Measurements from ENCODE around the gene NUMB. TPM values are rescaled to one million over a fixed set of nuclear protein-coding genes. Genes with fewer than 3 reads are reported as not detected.
A peak's percentile ranks its signal among the peaks of the same experiment; 100 is the strongest.

NUMB gene
- total RNA-seq, 2 experiments from 2014 or later, result 35.7 to 54.9 TPM

DNA sequence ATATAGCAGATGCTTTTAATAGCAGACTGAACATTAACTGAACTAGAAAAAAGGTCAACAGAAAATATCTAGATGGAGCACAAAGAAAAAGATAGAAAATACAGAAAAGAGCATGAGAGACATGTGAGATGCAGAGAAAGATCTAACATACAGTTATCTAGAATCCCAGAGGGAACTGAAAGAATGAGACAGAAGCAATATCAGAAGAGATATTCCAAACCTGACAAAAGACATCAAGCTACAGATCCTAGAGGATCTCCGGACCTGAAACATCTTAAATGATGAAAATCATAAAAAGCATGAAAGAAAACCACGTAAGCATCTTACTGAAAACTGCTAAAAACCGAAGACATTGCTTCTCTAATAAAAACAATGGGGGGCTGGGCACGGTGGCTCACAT is 75.0 kb downstream of the NUMB start:
- Mint-ChIP-seq H3K27me3 (no peaks in the 10 kb centered on the region), H3K27ac (peak overlapping the region; percentile 58), H3K36me3 (ENCODE audit: low read depth) (peaks cover 15% of the 10 kb centered on the region), H3K9me3 (ENCODE audit: low read depth) (peaks cover 6% of the 10 kb centered on the region), H3K4me1 (no peaks in the 10 kb centered on the region), H3K4me3 (no peak overlapping the region)
- CTCF ChIA-PET, result interaction anchor here (0.9 to 1.4 kb wide), 2 partner anchors 10 to 93 kb away, joined by 3 to 5 read pairs; no protein-coding TSS in a partner anchor
- ATAC-seq (no peak), DNase-seq (no peak)
- POLR2A ChIA-PET, result interaction anchor here (0.9 kb wide), 1 partner anchor 10 kb away, joined by 3 read pairs; no protein-coding TSS in a partner anchor
- intact Hi-C loops (cut with DNase I, micrococcal nuclease), result no loop called here

DNA sequence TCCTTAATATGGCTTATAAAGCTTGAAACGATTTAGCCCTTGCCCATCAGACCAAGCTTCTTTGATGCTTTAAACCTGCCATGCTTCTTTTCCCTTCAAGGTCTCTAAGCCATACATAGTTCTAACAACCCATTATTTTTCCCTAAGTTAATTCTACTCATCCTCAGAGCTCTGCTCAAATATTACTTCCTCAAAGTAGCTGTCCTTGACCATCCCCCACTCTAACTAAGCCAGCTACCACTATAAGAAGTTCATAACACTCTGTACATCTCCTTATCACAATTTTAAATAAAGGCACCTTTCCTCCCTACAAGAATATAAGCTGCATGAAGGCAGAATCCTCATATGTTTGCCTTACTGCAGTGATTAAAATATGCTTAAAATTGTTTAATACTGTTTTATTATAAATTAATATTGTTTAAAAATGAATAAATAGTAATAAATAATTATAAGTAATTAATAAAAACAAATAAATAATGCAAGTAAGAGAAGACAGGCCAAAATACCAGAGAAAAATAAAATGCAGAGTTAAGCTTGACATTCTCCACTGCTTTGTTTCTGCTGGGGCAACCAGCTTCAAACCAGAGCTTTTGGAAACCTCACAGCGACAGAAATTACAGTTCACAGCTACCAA is 76.8 kb downstream of the NUMB start:
- ATAC-seq, result no peak
- H3K4me1 Mint-ChIP-seq, result no peaks in the 10 kb centered on the region
- H3K9me3 Mint-ChIP-seq (ENCODE audit: low read depth), result peaks cover 6% of the 10 kb centered on the region
- H3K27me3 Mint-ChIP-seq, result no peaks in the 10 kb centered on the region
- no peak for DNase-seq
- POLR2A ChIA-PET, result interaction anchor here (0.7 kb wide), 1 partner anchor 355 kb away, joined by 3 read pairs; no protein-coding TSS in a partner anchor
- no peak overlapping the region for H3K27ac Mint-ChIP-seq
- CTCF ChIA-PET, result interaction anchor here (0.8 kb wide), 1 partner anchor 86 kb away, joined by 3 read pairs; no protein-coding TSS in a partner anchor
- peaks cover 13% of the 10 kb centered on the region for H3K36me3 Mint-ChIP-seq (ENCODE audit: low read depth)
- H3K4me3 Mint-ChIP-seq, result no peak overlapping the region
- intact Hi-C loops (cut with DNase I, micrococcal nuclease), result no loop called here

DNA sequence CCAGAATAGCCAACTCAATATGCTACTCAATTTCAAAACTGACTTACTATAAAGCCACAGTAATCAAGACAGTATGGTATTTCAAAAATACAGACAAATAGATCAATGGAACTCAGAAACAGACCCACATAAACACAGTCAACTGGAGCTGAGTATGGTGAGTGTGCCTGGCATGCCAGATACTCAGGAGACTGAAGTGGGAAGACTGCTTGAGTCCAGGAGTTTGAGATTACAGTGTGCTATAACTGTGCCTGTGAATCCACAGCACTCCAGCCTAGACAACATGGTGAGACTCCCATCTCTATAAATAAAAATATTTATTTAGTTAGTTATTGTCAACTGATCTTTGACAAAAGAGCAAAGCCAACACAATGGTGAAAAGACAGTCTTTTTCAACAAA is 81.8 kb downstream of the NUMB start:
- ATAC-seq (no peak), DNase-seq (no peak)
- POLR2A ChIA-PET, result no interaction called here
- no peak overlapping the region for H3K4me3 Mint-ChIP-seq
- no peaks in the 10 kb centered on the region for H3K36me3 Mint-ChIP-seq (ENCODE audit: low read depth)
- intact Hi-C loops (cut with DNase I, micrococcal nuclease), result no loop called here
- H3K4me1 Mint-ChIP-seq, result peaks cover 6% of the 10 kb centered on the region
- no peaks in the 10 kb centered on the region for H3K27me3 Mint-ChIP-seq
- no peaks in the 10 kb centered on the region for H3K9me3 Mint-ChIP-seq (ENCODE audit: low read depth)
- CTCF ChIA-PET, result interaction anchor here (1.4 kb wide), 1 partner anchor 95 kb away, joined by 6 read pairs; no protein-coding TSS in a partner anchor
- H3K27ac Mint-ChIP-seq, result no peak overlapping the region

DNA sequence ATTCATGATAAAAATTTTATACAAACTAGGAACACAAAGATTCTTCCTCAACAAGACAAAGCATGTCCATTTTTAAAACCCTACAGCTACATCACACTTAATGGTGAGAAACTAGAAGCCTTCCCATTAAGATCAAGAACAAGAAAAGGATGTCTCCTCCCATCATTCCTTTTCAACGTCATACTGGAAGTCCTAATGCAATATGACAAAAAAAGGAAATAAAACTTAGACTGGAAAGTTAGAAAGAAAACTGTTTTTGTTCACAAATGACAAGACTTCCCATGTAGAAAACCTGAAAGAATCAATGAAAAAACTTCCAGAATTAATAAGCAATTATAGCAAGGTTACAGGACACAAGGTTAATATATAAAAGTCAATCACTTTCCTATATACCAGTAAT is 82.5 kb downstream of the NUMB start:
- H3K27me3 Mint-ChIP-seq, result no peaks in the 10 kb centered on the region
- ChIA-PET POLR2A (no interaction called here), CTCF (no interaction called here)
- no peak for DNase-seq
- intact Hi-C loops (cut with DNase I, micrococcal nuclease), result no loop called here
- H3K9me3 Mint-ChIP-seq (ENCODE audit: low read depth), result no peaks in the 10 kb centered on the region
- no peak overlapping the region for H3K4me3 Mint-ChIP-seq
- H3K27ac Mint-ChIP-seq, result no peak overlapping the region
- peaks cover 6% of the 10 kb centered on the region for H3K4me1 Mint-ChIP-seq
- ATAC-seq, result no peak
- H3K36me3 Mint-ChIP-seq (ENCODE audit: low read depth), result no peaks in the 10 kb centered on the region

DNA sequence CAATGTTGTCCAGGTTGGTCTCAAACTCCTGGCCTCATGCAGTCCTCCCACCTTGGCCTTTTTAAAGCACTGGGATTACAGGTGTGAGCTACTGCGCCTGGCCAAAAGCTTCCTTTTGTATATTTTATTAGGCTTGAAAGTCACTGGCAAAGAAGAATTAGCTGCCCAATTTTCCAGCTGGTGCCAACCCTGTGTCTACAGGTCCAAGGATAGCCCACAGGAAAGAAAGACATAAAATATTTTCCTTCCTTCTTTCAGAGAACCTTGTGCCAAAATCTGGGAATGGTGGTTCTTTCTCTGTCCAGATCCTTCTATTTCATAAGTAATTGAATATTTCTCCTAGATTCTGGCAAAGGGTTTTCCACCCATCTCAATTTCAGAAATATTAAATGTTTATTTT is 84.1 kb downstream of the NUMB start:
- intact Hi-C loops (cut with DNase I, micrococcal nuclease), result no loop called here
- H3K36me3 Mint-ChIP-seq (ENCODE audit: low read depth), result no peaks in the 10 kb centered on the region
- CTCF ChIA-PET, result interaction anchor here (1.0 kb wide), 1 partner anchor 79 kb away, joined by 4 read pairs; no protein-coding TSS in a partner anchor

DNA sequence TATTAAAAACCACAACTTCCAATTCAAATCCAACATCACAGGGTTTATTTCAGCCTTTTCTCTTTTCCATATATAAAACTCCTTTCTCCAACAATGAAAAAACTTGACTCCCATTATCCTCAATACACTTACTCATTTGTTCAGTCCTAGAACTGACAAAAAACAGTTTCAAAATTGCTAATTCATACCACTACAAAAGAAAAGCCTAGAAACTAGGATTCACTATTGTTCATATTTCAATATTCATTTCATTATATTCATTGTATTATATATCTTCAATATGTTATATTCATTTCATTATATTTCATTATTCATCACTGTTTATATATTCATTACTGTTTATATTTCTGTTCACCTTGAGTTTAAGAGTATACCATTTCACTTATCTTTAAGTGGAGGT is 85.8 kb downstream of the NUMB start:
- Mint-ChIP-seq H3K4me3 (no peak overlapping the region), H3K4me1 (peaks cover 6% of the 10 kb centered on the region), H3K36me3 (ENCODE audit: low read depth) (no peaks in the 10 kb centered on the region), H3K27me3 (no peaks in the 10 kb centered on the region), H3K9me3 (ENCODE audit: low read depth) (no peaks in the 10 kb centered on the region), H3K27ac (no peak overlapping the region)
- DNase-seq (no peak), ATAC-seq (peak; percentile 73)
- intact Hi-C loops (cut with DNase I, micrococcal nuclease), result loop anchor here in 1 of 2 experiments (1.0 kb wide), 1 partner anchor 21 kb away; no protein-coding TSS in a partner anchor
- POLR2A ChIA-PET, result no interaction called here
- CTCF ChIA-PET, result interaction anchor here (0.8 to 1.2 kb wide), 2 partner anchors 11 to 99 kb away, joined by 3 read pairs; no protein-coding TSS in a partner anchor

More for the DNA sequence above, 84.1 kb downstream of the NUMB start:
- peaks cover 6% of the 10 kb centered on the region for H3K4me1 Mint-ChIP-seq
- H3K4me3 Mint-ChIP-seq, result no peak overlapping the region
- no peak overlapping the region for H3K27ac Mint-ChIP-seq
- POLR2A ChIA-PET, result no interaction called here
- no peak for ATAC-seq
- H3K27me3 Mint-ChIP-seq, result no peaks in the 10 kb centered on the region
- no peaks in the 10 kb centered on the region for H3K9me3 Mint-ChIP-seq (ENCODE audit: low read depth)
- no peak for DNase-seq

DNA sequence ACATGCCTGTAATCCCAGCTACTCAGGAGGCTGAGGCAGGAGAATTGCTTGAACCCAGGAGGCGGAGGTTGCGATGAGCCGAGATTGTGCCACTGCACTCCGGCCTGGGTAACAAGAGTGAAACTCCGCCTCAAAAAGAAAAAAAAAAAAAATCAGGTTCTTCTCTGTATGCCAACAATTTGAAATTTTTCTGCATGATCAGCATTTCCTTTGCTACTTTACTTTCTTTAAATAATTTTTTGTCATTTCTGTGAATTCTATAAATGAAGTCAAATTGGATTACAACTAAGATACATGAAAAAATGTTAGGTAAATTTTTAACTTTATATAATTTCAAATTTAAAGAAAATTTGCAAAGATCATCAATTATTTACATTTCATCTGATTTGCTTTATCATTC is 87.8 kb downstream of the NUMB start:
- H3K9me3 Mint-ChIP-seq (ENCODE audit: low read depth), result no peaks in the 10 kb centered on the region

DNA sequence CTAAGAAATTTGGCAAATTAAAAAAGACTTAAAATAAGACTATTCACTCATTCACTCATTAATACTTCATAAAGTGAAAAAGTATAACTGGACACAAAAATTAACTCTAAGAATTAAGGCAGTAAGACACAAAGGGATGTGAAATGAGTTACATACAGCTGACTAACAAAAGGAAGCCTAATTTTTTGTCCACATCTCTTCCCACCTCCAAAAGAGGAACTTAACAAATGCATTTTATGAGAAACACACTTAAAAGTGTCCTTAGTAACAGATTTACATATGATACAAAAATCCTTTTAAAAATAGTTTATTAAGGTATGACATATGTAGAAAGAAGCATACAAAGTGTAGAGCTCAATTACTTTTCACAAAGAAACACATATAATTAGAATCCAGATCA is 88.9 kb downstream of the NUMB start:
- no peak for ATAC-seq
- ChIA-PET POLR2A (no interaction called here), CTCF (no interaction called here)
- intact Hi-C loops (cut with DNase I, micrococcal nuclease), result no loop called here
- Mint-ChIP-seq H3K36me3 (ENCODE audit: low read depth) (no peaks in the 10 kb centered on the region), H3K27me3 (no peaks in the 10 kb centered on the region), H3K4me1 (peaks cover 6% of the 10 kb centered on the region), H3K4me3 (no peak overlapping the region), H3K27ac (no peak overlapping the region), H3K9me3 (ENCODE audit: low read depth) (no peaks in the 10 kb centered on the region)
- DNase-seq, result no peak

More for the DNA sequence above, 87.8 kb downstream of the NUMB start:
- no peak for DNase-seq
- POLR2A ChIA-PET, result no interaction called here
- CTCF ChIA-PET, result no interaction called here
- Mint-ChIP-seq H3K27ac (no peak overlapping the region), H3K4me3 (no peak overlapping the region), H3K4me1 (peaks cover 6% of the 10 kb centered on the region), H3K36me3 (ENCODE audit: low read depth) (no peaks in the 10 kb centered on the region), H3K27me3 (no peaks in the 10 kb centered on the region)
- ATAC-seq, result no peak
- intact Hi-C loops (cut with DNase I, micrococcal nuclease), result no loop called here

DNA sequence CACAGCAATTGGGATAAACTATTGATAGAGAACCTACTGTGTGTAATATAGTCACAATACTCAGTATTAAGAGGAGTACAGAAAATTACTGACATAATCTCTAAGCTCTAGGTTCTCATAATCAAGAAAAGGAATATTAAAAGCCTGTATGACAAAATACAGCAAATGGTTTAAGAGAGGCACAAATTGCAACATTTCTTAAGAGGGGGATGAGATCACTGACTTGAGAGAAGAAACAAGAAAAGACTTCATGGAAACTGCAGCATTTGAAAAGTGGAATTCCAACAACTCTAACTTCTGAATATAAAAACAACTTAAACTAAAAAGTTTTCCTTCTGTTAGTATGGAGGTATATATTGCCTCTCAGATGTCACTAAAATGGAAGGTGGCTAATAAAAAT is 89.7 kb downstream of the NUMB start:
- no peak overlapping the region for H3K4me3 Mint-ChIP-seq
- DNase-seq (no peak), ATAC-seq (no peak)
- no peaks in the 10 kb centered on the region for H3K27me3 Mint-ChIP-seq
- H3K4me1 Mint-ChIP-seq, result peaks cover 6% of the 10 kb centered on the region
- no peaks in the 10 kb centered on the region for H3K9me3 Mint-ChIP-seq (ENCODE audit: low read depth)
- no peak overlapping the region for H3K27ac Mint-ChIP-seq
- CTCF ChIA-PET, result interaction anchor here (1.6 kb wide), 1 partner anchor 73 kb away, joined by 3 read pairs; no protein-coding TSS in a partner anchor
- H3K36me3 Mint-ChIP-seq (ENCODE audit: low read depth), result no peaks in the 10 kb centered on the region
- POLR2A ChIA-PET, result no interaction called here
- intact Hi-C loops (cut with DNase I, micrococcal nuclease), result no loop called here

DNA sequence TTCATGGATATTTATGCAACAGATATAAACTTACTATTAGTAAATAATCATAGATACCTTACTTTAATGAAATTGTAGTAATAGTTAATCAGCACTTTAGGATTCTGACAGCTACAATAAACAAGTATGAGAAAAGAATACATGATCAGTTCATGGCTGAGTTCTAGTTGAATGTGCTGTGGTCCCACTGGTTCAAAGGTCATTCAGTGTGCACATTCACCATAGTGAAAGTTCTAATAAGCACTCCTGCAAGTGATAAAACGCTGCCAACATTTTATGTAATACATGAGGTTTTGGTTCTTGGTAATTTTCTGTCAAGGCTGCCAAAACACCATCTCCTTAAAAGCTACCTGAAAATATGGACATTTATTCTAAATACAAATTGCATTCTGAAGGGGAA is 92.6 kb downstream of the NUMB start:
- ATAC-seq, result no peak
- no peaks in the 10 kb centered on the region for H3K9me3 Mint-ChIP-seq (ENCODE audit: low read depth)
- H3K27ac Mint-ChIP-seq, result no peak overlapping the region
- intact Hi-C loops (cut with DNase I, micrococcal nuclease), result no loop called here
- DNase-seq, result no peak
- no peaks in the 10 kb centered on the region for H3K36me3 Mint-ChIP-seq (ENCODE audit: low read depth)
- POLR2A ChIA-PET, result interaction anchor here (0.7 kb wide), 1 partner anchor 59 kb away, joined by 4 read pairs; no protein-coding TSS in a partner anchor
- CTCF ChIA-PET, result interaction anchor here (1.4 kb wide), 1 partner anchor 23 kb away, joined by 3 read pairs; no protein-coding TSS in a partner anchor
- no peaks in the 10 kb centered on the region for H3K27me3 Mint-ChIP-seq
- no peak overlapping the region for H3K4me3 Mint-ChIP-seq
- H3K4me1 Mint-ChIP-seq, result no peaks in the 10 kb centered on the region

DNA sequence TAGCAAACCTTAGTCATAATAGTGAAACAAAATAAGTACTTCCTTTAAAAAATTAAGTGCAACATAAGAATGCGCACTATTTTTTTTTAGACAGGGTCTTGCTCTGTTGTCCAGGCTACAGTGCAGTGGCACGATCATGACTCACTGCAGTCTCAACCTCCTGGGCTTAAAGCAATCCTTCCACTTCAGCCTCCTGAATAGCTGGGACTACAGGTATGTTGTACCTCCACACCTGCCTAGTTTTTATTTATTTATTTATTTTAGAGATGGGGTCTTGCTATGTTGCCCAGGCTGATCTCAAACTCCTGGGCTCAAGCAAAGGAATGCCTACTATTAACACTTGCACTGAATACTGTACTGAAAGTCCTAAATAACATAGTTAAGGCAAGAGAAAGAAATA is 93.8 kb downstream of the NUMB start:
- CTCF ChIA-PET, result no interaction called here
- intact Hi-C loops (cut with DNase I, micrococcal nuclease), result no loop called here

DNA sequence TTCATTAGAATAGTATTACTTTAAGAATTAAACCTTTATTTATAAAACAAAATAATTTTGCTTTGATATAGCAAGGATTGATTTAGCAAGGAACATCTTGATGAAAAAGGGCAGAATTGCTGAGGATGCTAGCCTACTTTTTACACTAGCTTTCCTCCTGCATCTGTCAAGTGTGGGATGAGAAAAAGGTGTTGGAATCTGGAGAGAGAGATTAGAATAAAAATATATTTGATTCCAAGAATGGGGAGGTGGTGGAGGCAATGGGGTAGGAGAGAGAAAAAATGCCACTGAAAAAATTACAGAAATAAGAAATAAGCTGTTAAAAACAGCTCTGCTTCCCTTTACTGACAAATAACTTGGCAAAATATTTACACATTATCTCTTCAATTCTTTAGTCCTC is 98.9 kb downstream of the NUMB start:
- Mint-ChIP-seq H3K27me3 (no peaks in the 10 kb centered on the region), H3K4me1 (no peaks in the 10 kb centered on the region), H3K9me3 (ENCODE audit: low read depth) (no peaks in the 10 kb centered on the region), H3K36me3 (ENCODE audit: low read depth) (peaks cover 4% of the 10 kb centered on the region), H3K27ac (no peak overlapping the region), H3K4me3 (no peak overlapping the region)
- DNase-seq (no peak), ATAC-seq (no peak)
- intact Hi-C loops (cut with DNase I, micrococcal nuclease), result no loop called here
- POLR2A ChIA-PET, result no interaction called here
- CTCF ChIA-PET, result no interaction called here

More for the DNA sequence above, 93.8 kb downstream of the NUMB start:
- POLR2A ChIA-PET, result no interaction called here
- no peaks in the 10 kb centered on the region for H3K9me3 Mint-ChIP-seq (ENCODE audit: low read depth)
- no peak overlapping the region for H3K4me3 Mint-ChIP-seq
- no peak overlapping the region for H3K27ac Mint-ChIP-seq
- H3K4me1 Mint-ChIP-seq, result no peaks in the 10 kb centered on the region
- ATAC-seq, result no peak
- no peaks in the 10 kb centered on the region for H3K27me3 Mint-ChIP-seq
- peaks cover 2% of the 10 kb centered on the region for H3K36me3 Mint-ChIP-seq (ENCODE audit: low read depth)
- DNase-seq, result no peak
